A673 (cell line): ENCODE data around the gene ANAPC2. TPM values are rescaled to one million over a fixed set of nuclear protein-coding genes. Genes with fewer than 3 reads are reported as not detected.

Source experiments
- BruUV-seq: library from RNA; stranded (reverse); fragments of 400-500 nt; replicated peaks from 2 replicates; lab custom pipeline; 2021; lab: Mats Ljungman, UMichigan
- CTCF ChIA-PET: fragments of 300-600 bp; sonication (Branson Sonifier 250); formaldehyde crosslinking; loops from one replicate; lab custom pipeline; 2022; ENCODE audit warnings: antibody characterized with exemption; lab: Charles Lee
- POLR2A ChIA-PET: fragments of 300-600 bp; sonication (Branson Sonifier 250); formaldehyde crosslinking; loops from one replicate; lab custom pipeline; 2022; ENCODE audit warnings: antibody characterized with exemption; ENCODE audit not compliant: low non-redundant PET; lab: Charles Lee
- DNase-seq: peaks from one replicate; pipeline ENCODE4 v3.0.0-alpha.2; 2015; ENCODE audit warnings: low spot score
- H3K27ac ChIP-seq: fragments of 200-600 bp; sonication (generic); 2 replicates; pipeline ENCODE4 v1.5.1; 2016; ENCODE audit warnings: mixed run types, low read depth, mild to moderate bottlenecking, mixed read lengths, antibody characterized with exemption, low read length; ENCODE audit not compliant: poor library complexity, severe bottlenecking
- H3K27me3 ChIP-seq: fragments of 200-600 bp; sonication (generic); replicated peaks from 2 replicates; pipeline ENCODE4 v1.6.1; 2017; ENCODE audit warnings: mixed run types, low read depth, mild to moderate bottlenecking, mixed read lengths, antibody characterized with exemption, low read length; ENCODE audit not compliant: insufficient read depth, poor library complexity
- H3K36me3 ChIP-seq: fragments of 200-600 bp; sonication (generic); 2 replicates; pipeline ENCODE4 v1.6.1; 2016; ENCODE audit warnings: mixed run types, mild to moderate bottlenecking, mixed read lengths, antibody characterized with exemption, low read length; ENCODE audit not compliant: insufficient read depth, poor library complexity, severe bottlenecking
- H3K4me1 ChIP-seq: fragments of 200-600 bp; sonication (generic); 2 replicates; pipeline ENCODE4 v1.6.1; 2017; ENCODE audit warnings: mixed run types, mild to moderate bottlenecking, mixed read lengths, antibody characterized with exemption, low read length; ENCODE audit not compliant: insufficient read depth, poor library complexity, severe bottlenecking
- H3K4me3 ChIP-seq: fragments of 200-600 bp; sonication (generic); 2 replicates; pipeline ENCODE4 v1.5.1; 2016; ENCODE audit warnings: low read depth, mixed run types, mild to moderate bottlenecking, mixed read lengths, low read length; ENCODE audit not compliant: poor library complexity, severe bottlenecking
- H3K9me3 ChIP-seq: fragments of 200-600 bp; sonication (generic); 2 replicates; pipeline ENCODE4 v1.6.1; 2016; ENCODE audit warnings: mixed run types, low read depth, mild to moderate bottlenecking, mixed read lengths, antibody characterized with exemption, low read length; ENCODE audit not compliant: poor library complexity, severe bottlenecking
- CTCF ChIP-seq: fragments of 300-800, 200-600 bp; sonication (generic); conservative IDR thresholded peaks from 2 replicates; pipeline ENCODE4 v1.5.1; 2017; ENCODE audit warnings: low read depth, mild to moderate bottlenecking, antibody characterized with exemption, low read length, moderate library complexity, mixed read lengths
- EZH2 ChIP-seq: fragments of 200-600 bp; sonication (generic); IDR thresholded peaks from 2 replicates; pipeline ENCODE4 v1.6.1; 2017; ENCODE audit warnings: borderline replicate concordance, low read depth, mild to moderate bottlenecking, mixed read lengths, antibody characterized with exemption, low read length; ENCODE audit not compliant: poor library complexity, severe bottlenecking
- intact Hi-C: fragments of 100-400 bp; cut with micrococcal nuclease; formaldehyde crosslinking; loops from one replicate; pipeline ENCODE4 v1.10.0; 2022; ENCODE audit not compliant: unreplicated experiment
- total RNA-seq: library from RNA; stranded (reverse); gene quantifications from 2 replicates; pipeline ENCODE4 v1.2.3, GENCODE V29; 2021

ANAPC2 gene
- total RNA-seq, 1 experiment from 2014 or later, result 49.6 TPM

- no TSS peak for BruUV-seq
- ChIA-PET CTCF (interaction anchor here (0.5 kb wide), 1 partner anchor 12 kb away, joined by 3 read pairs; no protein-coding TSS in a partner anchor), POLR2A (interaction anchor here (0.6 kb wide), 1 partner anchor 10 kb away, joined by 3 read pairs; no protein-coding TSS in a partner anchor)
- Histone ChIP-seq H3K4me3 (no peak overlapping the region), H3K27me3 (no peaks in the 10 kb centered on the region), H3K27ac (no peak overlapping the region), H3K4me1 (peaks cover 10% of the 10 kb centered on the region), H3K9me3 (no peaks in the 10 kb centered on the region), H3K36me3 (peaks cover 7% of the 10 kb centered on the region)
- intact Hi-C loops, result no loop called here
- TF ChIP-seq EZH2, result no peak
- no peak for TF ChIP-seq CTCF
- no peak for DNase-seq
Measured at GRCh38 chr9:137184881-137185660, 3.3 kb downstream of the ANAPC2 start.

GRCh38 chr9:137183980-137184595 lies 4.3 kb downstream of the ANAPC2 start:
- Histone ChIP-seq H3K27me3 (no peaks in the 10 kb centered on the region), H3K36me3 (peaks cover 7% of the 10 kb centered on the region), H3K4me1 (peaks cover 7% of the 10 kb centered on the region), H3K27ac (no peak overlapping the region), H3K9me3 (no peaks in the 10 kb centered on the region), H3K4me3 (no peak overlapping the region)
- ChIA-PET POLR2A (no interaction called here), CTCF (no interaction called here)
- BruUV-seq, result no TSS peak
- intact Hi-C loops, result no loop called here
- DNase-seq, result no peak
- TF ChIP-seq CTCF (no peak), EZH2 (no peak)

GRCh38 chr9:137182836-137183235 lies 5.5 kb downstream of the ANAPC2 start:
- ChIA-PET CTCF (no interaction called here), POLR2A (no interaction called here)
- intact Hi-C loops, result no loop called here

More at GRCh38 chr9:137182836-137183235, 5.5 kb downstream of the ANAPC2 start:
- Histone ChIP-seq H3K36me3 (peaks cover 7% of the 10 kb centered on the region), H3K9me3 (no peaks in the 10 kb centered on the region), H3K27me3 (no peaks in the 10 kb centered on the region), H3K27ac (no peak overlapping the region), H3K4me1 (peaks cover 7% of the 10 kb centered on the region), H3K4me3 (no peak overlapping the region)
- BruUV-seq, result no TSS peak
- TF ChIP-seq CTCF (no peak), EZH2 (no peak)
- no peak for DNase-seq
